IPS-NIHi7 (cell line): ENCODE measurements around the gene NBEA.

ENCODE experiments used
- DNase-seq: peaks from one replicate; pipeline ENCODE4 v3.0.0; 2012; ENCODE audit warnings: mixed read lengths; ENCODE audit errors: extremely low spot score

The NBEA gene

DNA sequence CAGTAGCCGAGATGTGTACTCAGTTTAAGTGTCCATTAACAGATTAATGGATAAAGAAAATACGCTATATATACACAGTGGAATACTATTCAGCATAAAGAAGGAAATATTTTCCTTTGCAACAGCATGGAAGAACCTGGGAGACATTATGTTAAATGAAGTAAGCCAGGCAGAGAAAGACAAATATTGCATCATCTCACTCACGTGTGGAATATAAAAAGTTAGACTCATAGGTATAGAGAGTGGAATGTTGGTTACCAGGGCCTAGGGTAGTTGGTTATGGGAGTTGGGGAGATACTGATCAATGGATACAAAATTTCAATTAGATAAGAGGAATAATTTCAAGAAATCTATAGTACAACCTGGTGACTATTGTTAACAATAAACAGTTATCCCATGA lies 324.3 kb downstream of the NBEA start:
- DNase-seq = no peak

GRCh38 chr13:35278917-35279316 lies 336.8 kb downstream of the NBEA start:
- DNase-seq = no peak

DNA sequence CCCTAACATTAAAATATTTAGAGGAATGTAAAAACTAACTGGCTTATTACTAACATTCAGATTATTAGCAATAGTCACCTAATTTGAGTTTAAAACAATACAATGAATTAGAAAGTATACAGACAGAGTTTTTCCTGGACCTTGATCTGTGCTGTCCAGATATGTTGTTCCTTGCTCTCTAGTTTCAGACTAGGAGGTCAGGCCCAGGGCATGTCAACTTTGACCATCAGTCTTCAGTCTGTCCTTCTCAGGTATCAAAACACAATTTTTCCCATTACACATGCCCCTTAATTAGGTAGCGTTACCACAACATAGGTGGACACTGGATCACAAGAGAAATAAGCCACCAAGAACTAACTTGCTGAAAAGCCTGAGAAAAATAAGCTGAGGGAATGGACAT lies 337.4 kb downstream of the NBEA start:
- no peak for DNase-seq

- DNase-seq = no peak
These were observed 341.8 kb downstream of the NBEA start for GRCh38 chr13:35283856-35284255.

DNA sequence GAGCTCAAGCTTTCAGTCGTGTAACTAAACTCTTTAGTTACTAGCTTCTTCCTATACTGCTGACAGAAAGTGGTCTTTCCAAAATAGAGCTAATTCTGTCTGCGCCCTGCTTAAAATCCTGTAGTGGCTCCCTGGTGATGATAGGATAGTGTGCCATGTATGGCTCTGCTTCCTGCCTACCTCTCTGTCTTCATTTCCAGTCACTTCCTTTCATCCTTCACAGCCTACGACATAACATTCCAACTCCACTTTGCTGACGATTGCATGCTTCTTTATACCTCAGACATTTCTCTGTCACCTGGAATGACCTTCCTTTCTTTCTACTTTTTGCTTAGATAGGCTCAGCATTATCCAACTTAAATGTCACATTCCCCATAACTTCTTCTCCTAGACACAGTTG lies 343.6 kb downstream of the NBEA start:
- DNase-seq = no peak

- DNase-seq = no peak
These were observed 350.3 kb downstream of the NBEA start for GRCh38 chr13:35292329-35292728.

- no peak for DNase-seq
These were observed 351.6 kb downstream of the NBEA start for GRCh38 chr13:35293579-35294226.

GRCh38 chr13:35309706-35310105 lies 367.6 kb downstream of the NBEA start:
- DNase-seq = no peak

- no peak for DNase-seq
These were observed 390.1 kb downstream of the NBEA start for GRCh38 chr13:35332134-35332533.

DNA sequence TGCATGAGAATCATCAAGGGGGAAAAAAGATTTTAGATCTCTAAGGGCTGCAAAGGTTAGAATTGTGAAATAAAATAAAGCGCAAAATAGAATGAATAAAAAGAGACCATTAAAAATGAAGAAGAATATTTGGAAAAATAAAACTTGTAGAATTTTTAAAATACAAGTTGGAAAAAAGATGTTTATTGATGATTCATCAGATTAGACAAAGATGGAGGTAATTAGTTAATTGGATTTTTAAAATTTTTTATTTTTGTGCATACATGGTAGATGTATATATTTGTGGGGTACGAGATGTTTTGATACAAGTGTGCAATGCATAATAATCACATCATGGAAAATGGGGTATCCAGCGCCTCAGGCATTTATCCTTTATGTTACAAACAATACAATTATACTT lies 391.1 kb downstream of the NBEA start:
- no peak for DNase-seq

- no peak for DNase-seq
These were observed 400.4 kb downstream of the NBEA start for GRCh38 chr13:35342440-35342839.

DNA sequence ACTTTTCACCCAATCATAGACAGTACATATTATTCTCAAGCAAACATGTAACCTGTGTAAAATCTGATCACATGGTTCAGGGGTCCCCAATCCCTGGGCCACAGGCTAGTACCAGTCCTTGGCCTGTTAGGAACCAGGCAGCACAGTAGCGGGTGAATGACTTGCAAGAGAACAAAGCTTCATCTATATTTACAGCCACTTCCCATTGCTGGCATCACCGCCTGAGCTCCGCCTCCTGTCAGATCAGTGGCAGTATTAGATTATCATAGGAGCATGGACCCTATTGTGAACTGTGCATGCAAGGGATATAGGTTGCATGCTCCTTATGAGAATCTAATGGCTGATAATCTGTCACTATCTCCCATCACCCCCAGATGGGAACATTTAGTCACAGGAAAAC lies 401.3 kb downstream of the NBEA start:
- DNase-seq = no peak

- DNase-seq = no peak
These were observed 403.9 kb downstream of the NBEA start for GRCh38 chr13:35345992-35346391.

DNA sequence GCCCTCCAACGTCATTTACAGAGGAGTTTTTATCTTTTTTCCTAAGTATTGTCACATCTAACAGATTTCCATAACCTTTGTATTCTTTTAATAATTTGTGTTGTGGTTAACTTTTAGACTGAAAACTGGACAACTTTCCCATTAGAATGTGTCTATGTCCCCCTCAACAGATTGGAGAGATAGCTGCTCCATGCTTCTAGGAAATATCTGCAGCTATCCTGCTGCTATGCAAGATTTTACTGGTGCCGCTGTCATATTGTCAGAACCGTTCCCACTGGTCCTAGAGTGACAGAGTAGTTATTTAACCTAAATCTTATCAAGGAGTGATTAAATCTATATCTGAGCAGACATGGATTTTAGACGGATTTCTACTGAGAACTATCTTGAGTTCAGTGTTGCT lies 404.4 kb downstream of the NBEA start:
- DNase-seq = no peak

- DNase-seq = no peak
These were observed 405.7 kb downstream of the NBEA start for GRCh38 chr13:35347679-35348205.

DNA sequence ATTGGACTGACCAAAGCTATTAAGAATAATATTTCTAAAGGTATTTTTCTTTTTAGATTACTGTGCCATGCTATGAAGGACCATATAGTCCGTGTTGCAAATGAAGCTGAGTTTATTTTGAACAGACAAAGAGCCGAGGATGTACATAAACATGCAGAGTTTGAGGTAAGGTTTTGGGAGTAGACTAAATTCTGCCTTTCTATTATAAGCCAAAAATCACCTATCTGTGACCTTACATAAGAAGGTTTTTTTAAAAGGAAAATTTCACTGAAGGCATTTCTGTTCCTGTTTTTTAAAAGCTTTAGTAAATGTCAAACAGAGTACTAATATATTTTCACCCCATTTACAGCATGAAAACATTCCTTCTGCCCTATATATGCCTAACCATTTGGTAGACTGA lies 407.0 kb downstream of the NBEA start:
- DNase-seq = no peak

DNA sequence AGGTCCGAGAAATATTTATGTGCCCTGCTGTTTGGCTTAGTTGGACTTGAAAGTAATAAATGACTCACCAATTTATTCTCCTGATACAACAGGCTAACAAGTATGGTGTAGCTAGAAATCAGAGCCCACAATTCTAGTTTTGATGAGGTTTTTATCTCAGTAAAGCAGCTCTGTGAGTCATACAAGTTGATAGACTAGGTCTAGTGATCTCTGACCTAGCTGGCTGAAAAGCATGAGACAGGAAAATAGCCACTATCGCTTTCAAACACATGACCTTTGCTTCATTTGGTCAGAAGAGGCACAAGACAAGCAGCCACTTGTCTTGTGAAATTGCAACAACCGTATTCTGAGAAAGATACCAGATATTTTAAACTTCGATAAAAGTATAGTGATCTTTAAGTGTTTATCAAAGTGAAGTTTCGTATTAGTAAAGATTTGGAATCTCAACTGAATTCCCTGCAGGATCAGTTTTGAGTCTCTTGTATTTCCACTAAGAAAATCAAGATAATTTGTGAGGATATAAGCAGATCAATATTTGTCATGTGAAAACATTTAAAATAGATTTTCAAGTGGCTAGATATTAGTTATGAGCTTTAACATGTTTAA lies 407.7 kb downstream of the NBEA start:
- DNase-seq = no peak

GRCh38 chr13:35354285-35354684 lies 412.2 kb downstream of the NBEA start:
- no peak for DNase-seq

GRCh38 chr13:35354882-35355281 lies 412.8 kb downstream of the NBEA start:
- no peak for DNase-seq

- DNase-seq = no peak
These were observed 414.5 kb downstream of the NBEA start for GRCh38 chr13:35356572-35356971.

DNA sequence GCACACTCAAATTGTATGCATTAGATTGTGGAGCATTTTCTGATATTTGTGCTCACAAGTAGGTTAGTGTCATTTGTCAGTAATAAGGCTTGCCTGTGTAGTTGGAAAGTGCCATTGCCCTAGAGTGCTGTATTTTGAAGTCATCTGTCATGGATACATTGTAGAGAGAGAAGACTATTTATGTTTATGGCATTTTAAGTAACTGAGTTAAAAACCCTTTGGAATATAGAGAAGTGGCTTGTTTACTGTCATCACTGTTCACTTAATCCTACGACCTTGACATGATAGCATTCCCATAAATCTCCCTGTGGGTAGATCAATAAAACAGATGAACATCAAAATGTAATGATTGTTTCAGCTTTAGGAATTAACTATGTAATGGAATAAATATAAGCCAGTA lies 423.8 kb downstream of the NBEA start:
- no peak for DNase-seq

DNA sequence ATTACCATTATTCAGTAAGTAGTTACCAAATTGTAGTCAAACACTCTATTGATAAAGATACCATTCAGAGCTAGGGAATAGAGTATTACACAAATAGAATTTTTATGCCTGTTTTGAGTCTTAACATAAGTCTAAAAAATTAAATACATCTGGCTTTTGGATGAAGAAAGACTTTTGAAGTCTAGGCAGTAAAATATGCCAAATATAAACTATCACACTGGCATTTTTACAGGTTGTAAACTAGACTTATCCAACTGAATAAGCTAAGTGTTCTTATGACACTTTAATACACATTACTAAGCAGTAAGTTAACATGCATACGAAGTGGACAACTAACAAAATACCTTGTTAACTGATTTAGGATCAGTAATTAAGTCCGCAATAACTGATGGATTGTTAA lies 425.5 kb downstream of the NBEA start:
- DNase-seq = no peak

DNA sequence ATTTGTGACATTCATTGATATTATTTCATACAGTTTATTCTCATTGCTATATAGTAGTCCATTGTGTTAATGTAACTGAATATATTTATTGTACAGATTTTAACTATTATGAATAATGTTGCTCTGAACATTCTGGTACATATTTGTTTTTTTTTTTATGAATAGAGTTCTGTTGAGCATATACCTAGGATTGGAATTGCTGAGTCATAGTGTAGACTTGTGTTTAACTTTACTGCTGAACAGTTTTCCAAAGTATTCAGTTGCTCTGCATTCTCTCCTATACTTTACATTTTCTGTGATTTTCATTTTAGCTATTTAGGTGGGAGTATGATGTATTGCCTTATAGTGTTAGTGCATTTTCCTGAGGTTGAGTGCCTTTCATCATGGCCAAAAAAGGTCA lies 436.9 kb downstream of the NBEA start:
- DNase-seq = no peak

GRCh38 chr13:35379663-35380062 lies 437.6 kb downstream of the NBEA start:
- no peak for DNase-seq
